Activated CD8-positive, alpha-beta memory T cell treated with anti-CD3 and anti-CD28 coated beads, Interleukin-2, amount 50 U/mL, for 24 hours (primary cell): ENCODE measurements around the gene SERINC5.
"Not testable (repeated sequence)": the region's sequence is repeated elsewhere in the genome, so short reads cannot be mapped to it uniquely, and the experiment has no call there.

ENCODE experiments used
- DNase-seq: peaks from one replicate; pipeline ENCODE4 v3.0.0-alpha.2; 2020; ENCODE audit errors: extremely low read depth

SERINC5 gene

DNA sequence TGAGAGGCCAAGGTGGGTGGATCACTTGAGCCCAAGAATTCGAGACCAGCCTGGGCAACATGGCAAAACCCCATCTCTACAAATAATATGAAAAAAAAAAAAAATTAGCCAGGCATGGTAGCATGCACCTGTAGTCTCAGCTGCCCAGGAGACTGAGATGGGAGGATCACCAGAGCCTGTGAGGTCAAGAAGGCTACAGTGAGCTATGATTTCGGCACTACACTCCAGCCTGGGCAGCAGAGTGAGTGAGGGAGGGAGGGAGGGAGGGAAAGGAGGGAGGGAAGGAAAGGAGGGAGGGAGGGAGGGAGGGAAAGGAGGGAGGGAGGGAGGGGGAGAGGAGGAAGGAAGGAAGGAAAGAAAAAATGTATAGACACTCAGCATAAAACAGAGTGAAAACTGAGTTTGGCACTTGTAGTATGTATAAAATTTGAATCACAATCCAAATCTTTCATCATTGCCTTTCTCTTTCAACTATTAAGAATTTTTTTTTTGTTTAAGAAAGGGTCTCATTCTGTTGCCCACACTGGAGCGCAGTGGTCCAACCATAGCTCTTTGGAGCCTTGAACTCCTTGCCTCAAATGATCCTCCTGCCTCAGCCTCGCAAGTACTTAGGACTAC lies 27.8 kb downstream of the SERINC5 start:
- DNase-seq, result no peak

DNA sequence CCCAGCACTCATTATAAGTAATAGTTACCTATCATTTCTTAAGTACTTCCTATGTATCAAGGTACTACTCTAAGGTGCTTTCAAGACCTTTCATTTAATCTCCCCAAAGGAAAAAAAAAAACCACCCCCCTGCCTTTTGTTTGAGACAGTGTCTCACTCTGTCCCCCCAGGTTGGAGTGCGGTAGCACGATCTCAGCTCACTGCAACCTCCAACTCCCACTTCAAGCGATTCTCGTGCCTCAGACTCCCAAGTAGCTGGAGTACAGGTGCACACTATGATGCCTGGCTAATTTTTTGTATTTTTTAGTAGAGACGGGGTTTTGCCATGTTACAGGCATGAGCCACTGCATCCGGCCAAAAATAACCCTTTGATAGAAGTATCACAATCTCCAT lies 29.9 kb downstream of the SERINC5 start:
- DNase-seq, result no peak

- no peak for DNase-seq
Observed at GRCh38 chr5:80225189-80225933, 30.5 kb downstream of the SERINC5 start.

- DNase-seq, result no peak
Observed at GRCh38 chr5:80223561-80223960, 32.3 kb downstream of the SERINC5 start.

- no peak for DNase-seq
Observed at GRCh38 chr5:80220245-80220897, 35.5 kb downstream of the SERINC5 start.

GRCh38 chr5:80219391-80219790 lies 36.5 kb downstream of the SERINC5 start:
- no peak for DNase-seq

DNA sequence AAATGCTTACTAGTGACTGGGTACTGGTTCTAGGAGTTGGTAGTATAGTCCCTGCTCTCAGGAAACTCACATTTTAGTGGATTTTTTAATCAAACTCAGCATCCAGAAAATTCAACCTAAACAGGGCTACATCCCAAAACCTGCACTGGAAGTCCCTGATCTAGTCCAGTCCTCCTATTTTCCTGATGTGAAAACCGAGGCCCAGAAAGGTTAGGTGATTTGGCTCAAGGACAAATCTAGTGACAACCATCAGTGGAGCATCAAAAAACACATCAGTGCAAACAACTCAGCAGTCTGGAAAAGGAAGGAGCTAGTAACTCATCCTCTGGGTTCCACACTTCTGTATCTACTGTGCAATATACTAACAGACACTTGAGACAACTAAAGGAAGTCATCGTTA lies 38.2 kb downstream of the SERINC5 start:
- DNase-seq, result no peak

DNA sequence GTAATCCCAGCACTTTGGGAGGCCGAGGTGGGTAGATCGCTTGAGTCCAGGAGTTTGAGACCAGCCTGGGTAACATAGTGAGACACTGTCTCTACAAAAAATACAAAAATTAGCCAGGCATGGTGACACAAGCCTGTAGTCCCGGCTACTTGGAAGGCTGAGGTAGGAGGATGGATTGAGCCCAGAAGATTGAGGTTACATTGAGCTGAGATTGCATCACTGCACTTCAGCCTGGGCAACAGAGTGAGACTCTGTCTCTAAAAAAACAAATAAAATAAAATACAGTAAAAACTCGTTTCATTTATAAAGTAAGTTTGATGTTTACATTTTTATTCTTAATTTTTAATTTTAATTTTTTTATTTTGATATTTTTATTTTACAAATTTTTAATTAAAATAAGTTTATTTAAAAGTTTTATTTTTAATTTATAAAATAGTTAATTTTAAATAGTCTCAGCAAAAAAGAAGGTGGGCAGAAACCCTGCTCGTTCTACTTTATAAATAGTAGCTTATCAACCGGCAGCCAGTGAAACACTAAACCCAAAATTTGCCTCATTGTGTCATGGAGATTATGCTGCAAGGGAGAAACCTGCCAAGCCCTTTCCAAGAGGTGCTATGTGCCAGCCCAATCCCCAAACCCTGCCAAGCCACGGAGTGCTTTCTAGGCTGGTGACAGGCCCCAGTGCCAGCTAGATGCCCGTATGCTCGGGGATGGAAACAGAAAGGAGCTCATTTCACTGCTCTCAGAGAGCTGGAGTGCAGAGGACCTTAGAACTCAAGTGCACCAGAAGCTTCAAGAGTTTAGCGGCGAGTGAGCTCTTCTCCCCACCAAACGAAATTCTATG lies 38.9 kb downstream of the SERINC5 start:
- DNase-seq, result no peak

GRCh38 chr5:80216096-80216495 lies 39.8 kb downstream of the SERINC5 start:
- no peak for DNase-seq

- DNase-seq, result no peak
Observed at GRCh38 chr5:80215523-80215922, 40.3 kb downstream of the SERINC5 start.

DNA sequence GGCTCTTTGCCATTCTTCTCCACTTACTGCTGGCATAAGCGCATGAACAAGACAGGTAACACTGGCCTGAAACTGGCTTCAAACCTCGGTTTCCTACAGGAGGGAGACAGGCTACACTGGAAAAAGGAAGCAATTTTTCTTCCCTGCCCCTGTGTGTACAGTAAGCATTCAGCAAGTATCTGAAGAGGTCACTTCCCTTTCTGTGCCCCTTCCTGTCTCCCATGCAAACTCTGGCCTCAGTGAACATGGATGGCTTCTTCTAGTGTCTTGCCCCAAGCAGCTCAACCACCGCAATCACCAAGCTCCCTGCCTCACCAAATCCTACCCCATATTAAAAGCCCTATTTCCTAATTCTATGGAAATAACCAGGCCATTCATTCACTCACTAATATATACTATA lies 42.4 kb downstream of the SERINC5 start:
- DNase-seq, result no peak

- no peak for DNase-seq
Observed at GRCh38 chr5:80212171-80212667, 43.6 kb downstream of the SERINC5 start.

- DNase-seq, result no peak
Observed at GRCh38 chr5:80211327-80211726, 44.5 kb downstream of the SERINC5 start.

DNA sequence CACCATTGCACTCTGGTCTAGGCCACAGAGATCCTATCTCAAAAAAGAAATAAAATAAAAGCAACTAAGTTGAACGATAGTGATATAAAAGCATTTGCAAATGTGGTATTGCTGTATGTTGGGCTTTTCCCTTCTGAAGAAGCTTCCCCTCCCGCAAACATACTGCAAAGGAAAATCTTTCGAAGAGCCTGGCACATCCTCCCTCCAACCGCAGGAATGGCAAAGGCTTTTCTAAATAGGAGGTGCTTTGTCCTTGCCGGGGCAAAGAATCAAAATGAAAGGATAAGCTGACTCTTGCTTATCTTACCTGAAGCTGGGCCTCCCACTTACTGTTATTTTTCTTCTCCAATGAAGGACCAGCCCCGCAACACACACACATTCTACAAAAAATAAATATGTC lies 45.8 kb downstream of the SERINC5 start:
- DNase-seq, result no peak

DNA sequence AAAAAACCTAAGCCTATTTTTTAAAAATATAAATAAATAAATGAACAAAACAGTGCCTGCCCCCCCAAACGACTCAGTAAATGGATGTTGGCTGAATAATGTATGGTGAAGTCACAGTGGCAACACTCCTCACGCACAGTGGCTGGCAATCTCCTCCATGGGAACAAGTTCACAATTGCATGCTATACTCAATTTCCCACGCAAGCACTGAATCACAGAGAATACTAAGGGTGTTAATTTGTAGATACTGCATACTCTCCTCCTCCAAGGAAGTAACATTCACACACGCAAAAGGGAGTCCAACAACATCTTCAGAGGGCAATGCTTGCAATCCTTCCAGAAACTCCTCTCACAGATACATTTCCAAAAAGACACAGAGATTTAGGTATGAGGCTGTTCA lies 47.5 kb downstream of the SERINC5 start:
- DNase-seq, result no peak

DNA sequence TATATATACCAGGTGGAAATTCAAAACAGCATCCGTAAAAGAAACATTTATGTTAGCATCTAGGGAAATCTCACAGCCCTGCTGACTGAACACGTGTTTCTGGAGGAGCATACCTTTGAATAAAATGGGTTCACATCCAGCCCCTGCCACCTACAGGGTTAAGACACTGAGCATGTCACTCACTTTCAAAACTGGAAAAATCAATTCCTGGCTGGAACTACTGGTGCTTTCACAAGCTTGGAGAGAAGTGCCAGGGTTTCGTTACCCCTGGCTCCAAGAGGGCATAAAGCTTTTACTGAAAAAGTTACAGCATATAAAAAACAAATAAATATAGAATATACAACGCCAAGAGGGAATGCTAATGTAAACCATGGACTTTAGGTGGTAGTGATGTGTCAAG lies 48.0 kb downstream of the SERINC5 start:
- DNase-seq, result no peak

DNA sequence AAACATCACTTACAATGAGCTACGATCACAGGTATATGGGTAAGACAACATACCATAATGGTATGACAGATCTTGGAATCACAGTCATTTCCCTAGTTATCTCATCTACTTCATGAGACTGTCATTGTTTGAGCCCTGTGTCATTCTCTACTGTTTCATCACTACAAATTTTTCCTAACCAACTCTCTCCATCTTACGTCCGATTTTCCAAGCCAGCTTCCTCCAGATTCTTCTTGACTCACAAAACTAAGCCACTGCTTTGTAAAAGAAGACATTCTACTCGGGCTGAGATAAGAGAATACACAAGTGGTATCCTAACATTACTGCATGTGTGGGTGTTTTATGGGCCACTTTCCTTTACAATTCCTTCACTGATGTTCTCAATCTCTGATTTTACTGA lies 49.6 kb downstream of the SERINC5 start:
- DNase-seq, result no peak

DNA sequence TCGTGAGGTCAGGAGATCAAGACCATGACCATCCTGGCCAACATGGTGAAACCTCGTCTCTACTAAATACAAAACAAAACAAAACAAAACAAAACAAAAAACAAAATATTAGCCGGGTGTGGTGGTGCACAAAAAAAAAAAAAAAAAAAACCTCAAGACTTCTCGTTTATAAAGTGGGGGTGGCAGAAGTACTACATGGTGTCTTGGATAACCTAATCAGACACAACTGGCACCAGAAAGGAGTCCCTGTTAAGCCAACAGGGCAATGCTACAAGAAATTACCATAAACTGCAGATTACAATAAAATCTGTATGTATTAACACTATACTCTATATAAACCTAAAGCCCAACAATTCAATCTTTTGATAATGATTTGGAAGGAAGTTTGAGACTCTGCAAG lies 50.0 kb downstream of the SERINC5 start:
- DNase-seq, result no peak

DNA sequence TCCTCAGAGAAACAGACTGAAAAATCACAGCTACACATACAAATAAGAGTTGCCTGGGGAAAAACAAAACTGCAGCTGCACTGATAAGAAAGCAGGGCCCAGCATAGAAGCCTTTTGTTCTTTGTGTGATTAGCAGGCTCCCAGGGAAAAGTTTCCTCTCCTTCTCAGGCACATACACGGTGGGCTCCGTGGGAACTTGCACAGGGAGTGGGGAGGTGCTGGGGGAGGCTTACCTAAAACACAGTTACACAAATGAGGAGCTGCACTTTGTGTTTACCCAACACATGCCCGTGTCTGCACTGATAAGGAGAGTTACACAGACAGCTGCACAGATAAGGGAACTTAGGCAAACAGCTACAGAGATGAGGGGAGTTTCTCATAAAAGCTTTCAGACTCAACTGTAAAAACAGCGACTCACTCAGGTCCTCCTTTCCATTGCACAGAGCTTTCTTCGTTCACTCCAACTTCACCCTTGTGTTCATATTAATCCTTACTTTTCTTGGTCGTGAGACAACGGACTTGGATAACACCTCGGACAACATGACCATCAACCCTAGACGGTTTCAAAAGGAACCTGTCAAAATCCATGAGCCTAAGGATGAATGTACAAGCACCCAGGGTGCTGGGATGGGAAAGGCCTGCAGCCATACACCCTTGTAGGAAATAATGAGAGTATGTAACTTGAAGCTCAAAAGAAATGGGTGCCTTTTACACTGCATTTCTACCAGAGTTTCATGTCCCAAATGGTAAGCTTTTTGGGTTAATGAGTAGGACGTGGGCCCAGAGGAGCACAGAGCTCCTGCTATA lies 50.8 kb downstream of the SERINC5 start:
- DNase-seq, result no peak

GRCh38 chr5:80201763-80202162 lies 54.1 kb downstream of the SERINC5 start:
- DNase-seq, result not testable (repeated sequence)

DNA sequence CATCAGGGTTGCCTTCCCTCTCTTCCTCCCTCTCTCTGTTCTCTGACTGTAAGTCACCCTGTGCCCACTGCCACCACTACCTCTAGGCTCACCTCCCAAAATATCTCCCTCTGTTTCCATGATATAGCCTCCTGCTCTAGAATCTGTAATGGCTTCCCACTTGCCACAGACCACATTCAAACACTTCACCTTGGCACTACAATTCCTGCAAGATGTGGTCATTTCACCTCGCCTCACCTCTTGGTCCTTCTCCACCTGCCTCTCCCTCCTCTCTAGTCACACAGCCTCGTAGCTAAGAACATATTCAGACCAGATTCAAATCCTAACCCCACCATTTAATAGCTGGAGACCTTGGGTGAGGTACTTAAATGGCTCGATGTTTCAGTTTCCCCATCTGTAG lies 56.9 kb downstream of the SERINC5 start:
- DNase-seq, result no peak
